Lower leg skin (tissue), 3 donors: ENCODE measurements around the gene FAM163A.

Experiments used
- CTCF ChIP-seq, 3 donors: fragments of 450-650 bp; IDR thresholded peaks; one replicate each; pipeline ENCODE4 v1.5.1; 2016; ENCODE audit warnings: antibody characterized with exemption in 3 of 3, mild to moderate bottlenecking in 3 of 3, moderate library complexity in 2 of 3
- POLR2A ChIP-seq, 2 donors: fragments of 450-650 bp; IDR thresholded peaks; one replicate each; pipeline ENCODE4 v1.6.1; 2016 to 2017; ENCODE audit warnings: antibody characterized with exemption in 2 of 2, mild to moderate bottlenecking in 1 of 2, moderate library complexity in 1 of 2

- TF ChIP-seq CTCF (IDR thresholded peaks at IDR 0.05): no peak
- TF ChIP-seq POLR2A (IDR thresholded peaks at IDR 0.05): no peak
Measured at GRCh38 chr1:179785031-179785431, 41.9 kb downstream of the FAM163A start.
